Measurements from ENCODE around the gene DDIT4L.

Gene DDIT4L

GRCh38 chr4:100187781-100188180 is 2.5 kb downstream of the DDIT4L start:
- Mint-ChIP-seq H3K4me3 (no peak overlapping the region), H3K36me3 (ENCODE audit: low read depth) (no peaks in the 10 kb centered on the region), H3K9me3 (no peaks in the 10 kb centered on the region), H3K27me3 (ENCODE audit: low read depth, poor library complexity) (peaks cover 53% of the 10 kb centered on the region), H3K4me1 (peaks cover 24% of the 10 kb centered on the region), H3K27ac (no peak overlapping the region)
- TF ChIP-seq CTCF (IDR thresholded peaks at IDR 0.05) = no peak
- DNase-seq = no peak

- no peak overlapping the region for H3K27ac Mint-ChIP-seq
- peaks cover 35% of the 10 kb centered on the region for H3K27me3 Mint-ChIP-seq (ENCODE audit: low read depth, poor library complexity)
- H3K4me3 Mint-ChIP-seq = no peak overlapping the region
- H3K36me3 Mint-ChIP-seq (ENCODE audit: low read depth) = no peaks in the 10 kb centered on the region
- DNase-seq = no peak
- no peak for TF ChIP-seq CTCF (IDR thresholded peaks at IDR 0.05)
- no peaks in the 10 kb centered on the region for H3K9me3 Mint-ChIP-seq
- peaks cover 11% of the 10 kb centered on the region for H3K4me1 Mint-ChIP-seq
These were observed 5.5 kb downstream of the DDIT4L start for GRCh38 chr4:100184787-100185186.

GRCh38 chr4:100177855-100178254 is 12.4 kb downstream of the DDIT4L start:
- no peak overlapping the region for H3K4me3 Mint-ChIP-seq
- no peaks in the 10 kb centered on the region for H3K27me3 Mint-ChIP-seq (ENCODE audit: low read depth, poor library complexity)
- no peaks in the 10 kb centered on the region for H3K9me3 Mint-ChIP-seq
- no peak overlapping the region for H3K27ac Mint-ChIP-seq
- no peaks in the 10 kb centered on the region for H3K36me3 Mint-ChIP-seq (ENCODE audit: low read depth)
- H3K4me1 Mint-ChIP-seq = peaks cover 5% of the 10 kb centered on the region
- no peak for TF ChIP-seq CTCF (IDR thresholded peaks at IDR 0.05)
- no peak for DNase-seq

GRCh38 chr4:100177126-100177525 is 13.1 kb downstream of the DDIT4L start:
- H3K4me3 Mint-ChIP-seq = no peak overlapping the region
- no peak for DNase-seq
- no peaks in the 10 kb centered on the region for H3K27me3 Mint-ChIP-seq (ENCODE audit: low read depth, poor library complexity)
- peaks cover 5% of the 10 kb centered on the region for H3K4me1 Mint-ChIP-seq
- TF ChIP-seq CTCF (IDR thresholded peaks at IDR 0.05) = no peak
- no peak overlapping the region for H3K27ac Mint-ChIP-seq
- no peaks in the 10 kb centered on the region for H3K36me3 Mint-ChIP-seq (ENCODE audit: low read depth)
- H3K9me3 Mint-ChIP-seq = no peaks in the 10 kb centered on the region

- TF ChIP-seq CTCF (IDR thresholded peaks at IDR 0.05) = no peak
- Mint-ChIP-seq H3K27me3 (ENCODE audit: low read depth, poor library complexity) (no peaks in the 10 kb centered on the region), H3K27ac (no peak overlapping the region), H3K9me3 (no peaks in the 10 kb centered on the region), H3K36me3 (ENCODE audit: low read depth) (no peaks in the 10 kb centered on the region), H3K4me1 (peaks cover 5% of the 10 kb centered on the region), H3K4me3 (no peak overlapping the region)
- no peak for DNase-seq
These were observed 14.4 kb downstream of the DDIT4L start for GRCh38 chr4:100175858-100176257.

GRCh38 chr4:100174985-100175383 is 15.3 kb downstream of the DDIT4L start:
- no peak for DNase-seq
- Mint-ChIP-seq H3K27me3 (ENCODE audit: low read depth, poor library complexity) (no peaks in the 10 kb centered on the region), H3K4me1 (peaks cover 5% of the 10 kb centered on the region), H3K4me3 (no peak overlapping the region), H3K9me3 (no peaks in the 10 kb centered on the region), H3K27ac (no peak overlapping the region), H3K36me3 (ENCODE audit: low read depth) (no peaks in the 10 kb centered on the region)
- TF ChIP-seq CTCF (IDR thresholded peaks at IDR 0.05) = no peak

Data from nephron progenitor cell (in vitro differentiated cells).